ENCODE data around the gene OTOR. TPM values are rescaled to one million over a fixed set of nuclear protein-coding genes. Genes with fewer than 3 reads are reported as not detected.

Gene OTOR
- total RNA-seq, 1 experiment from 2014 or later, result not detected

- Histone ChIP-seq H3K23me2 (ENCODE audit: insufficient read length, low read depth, low read length, poor library complexity, severe bottlenecking) (no peaks in the 10 kb centered on the region), H2BK15ac (ENCODE audit: low read depth, low read length) (no peak overlapping the region), H2BK12ac (ENCODE audit: insufficient read length, low read depth, low read length) (no peak overlapping the region), H3K9me3 (ENCODE audit: control insufficient read depth, low read depth, low read length) (no peaks in the 10 kb centered on the region), H3K4ac (ENCODE audit: low read depth, low read length) (no peak overlapping the region), H4K8ac (replicated peaks; ENCODE audit: insufficient read length, low read depth, low read length) (no peak overlapping the region), H4K20me1 (ENCODE audit: control insufficient read depth, insufficient read depth, insufficient read length) (no peaks in the 10 kb centered on the region), H4K5ac (ENCODE audit: insufficient read length, low read depth, low read length) (no peak overlapping the region), H3K23ac (ENCODE audit: insufficient read length, low read depth, low read length) (no peak overlapping the region), H3K27ac (ENCODE audit: insufficient read length, low read depth, low read length) (no peak overlapping the region), H2BK20ac (ENCODE audit: low read depth, low read length, poor library complexity, severe bottlenecking) (no peak overlapping the region), H3K79me1 (ENCODE audit: insufficient read depth, low read depth, low read length, poor library complexity, severe bottlenecking) (no peaks in the 10 kb centered on the region), H3K18ac (ENCODE audit: insufficient read length, low read depth, low read length) (no peak overlapping the region), H3K4me2 (ENCODE audit: insufficient read depth, insufficient read length, low read length) (no peak overlapping the region), H3K9ac (ENCODE audit: extremely low read depth, insufficient read length, low read length) (no peak overlapping the region), H2AK5ac (ENCODE audit: insufficient read length, low read length) (no peak overlapping the region), H3K27me3 (ENCODE audit: insufficient read depth, low read length) (no peaks in the 10 kb centered on the region), H3T11ph (ENCODE audit: low read length) (no peak overlapping the region), H3K4me1 (ENCODE audit: insufficient read depth, low read length) (no peaks in the 10 kb centered on the region), H2BK5ac (ENCODE audit: insufficient read length, low read length) (no peak overlapping the region), H2AFZ (ENCODE audit: low read length) (no peak overlapping the region), H3K79me2 (ENCODE audit: insufficient read depth, low read length) (no peaks in the 10 kb centered on the region), H4K91ac (ENCODE audit: insufficient read length, low read depth, low read length) (no peak overlapping the region), H2BK120ac (ENCODE audit: low read depth, low read length, poor library complexity, severe bottlenecking) (no peak overlapping the region), H3K56ac (ENCODE audit: insufficient read length, low read depth, low read length) (no peak overlapping the region), H3K14ac (ENCODE audit: insufficient read depth, low read length) (no peak overlapping the region)
- peaks cover 14 to 23% (median 23%) of the 10 kb centered on the region in 3 experiments for H3K36me3 Mint-ChIP-seq (ENCODE audit: insufficient read depth in 1 of 3, low read depth in 3 of 3)
- TF ChIP-seq CTCF (conservative IDR thresholded peaks at IDR 0.05), result no peak
- H3K9me3 Mint-ChIP-seq, result peaks cover 26 to 27% of the 10 kb centered on the region in 2 experiments
- no peak overlapping the region for H3K27ac Mint-ChIP-seq
- H3K4me1 Mint-ChIP-seq, result peaks cover 0 to 2% of the 10 kb centered on the region in 2 experiments; a peak in 1 of 4 replicates
- H3K4me3 Mint-ChIP-seq, result no peak overlapping the region
- no peak for DNase-seq
- H3K27me3 Mint-ChIP-seq (ENCODE audit: low read depth), result peaks cover 1% of the 10 kb centered on the region; the same call in 1 of the 2 replicates
Observed at GRCh38 chr20:16708602-16709001, 39.6 kb upstream of the OTOR start.

Measured in H9 (cell line).